Prostate gland (tissue), 2 donors: ENCODE measurements around the gene TEX47. TPM values are rescaled to one million over a fixed set of nuclear protein-coding genes. Genes with fewer than 3 reads are reported as not detected.

ENCODE experiments used
- DNase-seq: peaks from one replicate; pipeline ENCODE4 v3.0.0-alpha.2; 2019; ENCODE audit warnings: low spot score
- H3K27ac ChIP-seq, 2 donors: fragments of 200-600 bp; sonication (generic); 2 replicates each; pipeline ENCODE4 v1.5.1; 2017 to 2019
- H3K27me3 ChIP-seq: fragments of 200-600 bp; sonication (generic); replicated peaks from 2 replicates; pipeline ENCODE4 v1.5.1; 2019; ENCODE audit not compliant: insufficient read depth
- H3K36me3 ChIP-seq, 2 donors: fragments of 200-600 bp; sonication (generic); 1 replicate in 1 of 2; 2 replicates in 1 of 2; pipeline versions ENCODE4 v1.5.1 to v1.8.1; 2017 to 2019
- H3K4me1 ChIP-seq: fragments of 200-600 bp; sonication (generic); replicated peaks from 2 replicates; pipeline ENCODE4 v1.5.1; 2019
- H3K4me3 ChIP-seq, 2 donors: fragments of 200-600 bp; sonication (generic); 2 replicates each; pipeline ENCODE4 v1.5.1; 2017 to 2019
- H3K9me3 ChIP-seq: fragments of 200-600 bp; sonication (generic); 2 replicates; pipeline ENCODE4 v1.5.1; 2017
- CTCF ChIP-seq, 4 experiments: fragments of 200-600 bp in 2 of 4; fragments of 450-650 bp in 2 of 4; sonication (generic) in 2 of 4; IDR thresholded peaks; 1 replicate in 3 of 4; 2 replicates in 1 of 4; pipeline ENCODE4 v1.5.1; 2016 to 2019; ENCODE audit warnings: antibody characterized with exemption in 4 of 4, mild to moderate bottlenecking in 2 of 4, moderate library complexity in 2 of 4
- POLR2A ChIP-seq: fragments of 450-650 bp; IDR thresholded peaks from one replicate; pipeline ENCODE4 v1.6.1; 2016; ENCODE audit warnings: antibody characterized with exemption, mild to moderate bottlenecking
- POLR2AphosphoS5 ChIP-seq: sonication (generic); formaldehyde crosslinking; IDR thresholded peaks from one replicate; pipeline ENCODE4 v1.6.1; 2017; ENCODE audit warnings: antibody characterized with exemption
- WGBS: methylation state at CpG from one replicate; pipeline ENCODE4 v1.1.5; 2018; 5-methylcytosine and 5-hydroxymethylcytosine counted together
- intact Hi-C: fragments of 100-400 bp; cut with DNase I; formaldehyde crosslinking; loops from one replicate; pipeline ENCODE4 v1.14.2; 2022
- small RNA-seq, 2 donors: library from RNA; depleted of rRNA; stranded (forward); fragments of <200 nt; gene quantifications; one replicate each; pipeline ENCODE3, GENCODE V24; 2016
- total RNA-seq, 2 donors: library from RNA; depleted of rRNA; stranded (reverse); fragments of >200 nt; gene quantifications; one replicate each; pipeline ENCODE4 v1.1.0, GENCODE V29; 2016

TEX47 gene
- total RNA-seq, 2 donors from 2014 or later, result 1.8 TPM; not detected in 1

GRCh38 chr7:88757371-88757770, 38.2 kb downstream of the TEX47 start:
- no peaks in the 10 kb centered on the region for H3K36me3 ChIP-seq
- TF ChIP-seq CTCF (IDR thresholded peaks at IDR 0.05) (no peak), POLR2A (no peak), POLR2AphosphoS5 (no peak)
- H3K4me1 ChIP-seq, result no peaks in the 10 kb centered on the region
- no peaks in the 10 kb centered on the region for H3K9me3 ChIP-seq
- no peak overlapping the region for H3K4me3 ChIP-seq
- 92% methylated on average over 2 of the region's 2 CpGs for WGBS
- intact Hi-C loops, result no loop called here
- peaks cover 6% of the 10 kb centered on the region for H3K27me3 ChIP-seq
- no peak for DNase-seq
- no peak overlapping the region for H3K27ac ChIP-seq

- no peaks in the 10 kb centered on the region for H3K4me1 ChIP-seq
- no peaks in the 10 kb centered on the region for H3K36me3 ChIP-seq
- intact Hi-C loops, result no loop called here
- H3K27ac ChIP-seq, result no peak overlapping the region
- DNase-seq, result no peak
- no peaks in the 10 kb centered on the region for H3K9me3 ChIP-seq
- H3K4me3 ChIP-seq, result no peak overlapping the region
- no peak for TF ChIP-seq CTCF (IDR thresholded peaks at IDR 0.05)
- TF ChIP-seq POLR2AphosphoS5, result no peak
- no peak for TF ChIP-seq POLR2A
- peaks cover 6% of the 10 kb centered on the region for H3K27me3 ChIP-seq
- 50% methylated on average over 1 of the region's 1 CpG for WGBS
Measured at GRCh38 chr7:88756802-88757201, 38.7 kb downstream of the TEX47 start.

- TF ChIP-seq CTCF (IDR thresholded peaks at IDR 0.05) (no peak), POLR2AphosphoS5 (no peak), POLR2A (no peak)
- Histone ChIP-seq H3K9me3 (no peaks in the 10 kb centered on the region), H3K4me3 (no peak overlapping the region), H3K36me3 (no peaks in the 10 kb centered on the region), H3K27me3 (no peaks in the 10 kb centered on the region), H3K4me1 (no peaks in the 10 kb centered on the region), H3K27ac (no peak overlapping the region)
- WGBS, result 22% methylated on average over 3 of the region's 3 CpGs
- DNase-seq, result no peak
- intact Hi-C loops, result no loop called here
Measured at GRCh38 chr7:88746126-88746525, 49.4 kb downstream of the TEX47 start.

Small RNAs within 50 kb of the gene (small RNA-seq; reads per million reads assigned to genes)
- gene AC002127.1, result 0 reads per million in 2 donors

Other genes with a start within 250 kb of the TEX47 start
- gene ZNF804B, start 36.0 kb downstream of the TEX47 start, total RNA-seq, result under 1 TPM in 1 of 2 donors, not detected in 1; 0.05 TPM